ENCODE data around the gene KAT8.
"Not testable (repeated sequence)": the region's sequence is repeated elsewhere in the genome, so short reads cannot be mapped to it uniquely, and the experiment has no call there.

The KAT8 gene

DNA sequence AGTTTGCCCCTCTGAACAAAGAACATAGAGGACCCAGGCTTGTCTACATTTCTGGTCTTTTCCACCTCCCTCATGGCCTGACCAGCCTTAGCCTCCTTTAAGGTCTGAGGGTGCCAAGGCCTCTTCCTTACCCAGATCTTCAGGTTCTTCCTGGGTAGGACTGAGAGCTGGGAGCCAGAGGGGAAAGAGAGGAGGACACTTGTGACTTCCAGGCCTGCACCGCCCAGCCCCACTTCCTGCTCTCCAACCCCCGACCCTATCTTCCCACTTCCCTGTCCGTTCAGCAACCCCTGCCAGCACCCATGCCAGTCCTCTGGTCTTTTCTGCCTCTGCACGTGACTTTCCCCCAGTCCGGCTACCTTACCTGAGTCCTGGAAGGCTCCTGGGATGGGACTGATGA lies 31.9 kb downstream of the KAT8 start:
- DNase-seq: no peak

DNA sequence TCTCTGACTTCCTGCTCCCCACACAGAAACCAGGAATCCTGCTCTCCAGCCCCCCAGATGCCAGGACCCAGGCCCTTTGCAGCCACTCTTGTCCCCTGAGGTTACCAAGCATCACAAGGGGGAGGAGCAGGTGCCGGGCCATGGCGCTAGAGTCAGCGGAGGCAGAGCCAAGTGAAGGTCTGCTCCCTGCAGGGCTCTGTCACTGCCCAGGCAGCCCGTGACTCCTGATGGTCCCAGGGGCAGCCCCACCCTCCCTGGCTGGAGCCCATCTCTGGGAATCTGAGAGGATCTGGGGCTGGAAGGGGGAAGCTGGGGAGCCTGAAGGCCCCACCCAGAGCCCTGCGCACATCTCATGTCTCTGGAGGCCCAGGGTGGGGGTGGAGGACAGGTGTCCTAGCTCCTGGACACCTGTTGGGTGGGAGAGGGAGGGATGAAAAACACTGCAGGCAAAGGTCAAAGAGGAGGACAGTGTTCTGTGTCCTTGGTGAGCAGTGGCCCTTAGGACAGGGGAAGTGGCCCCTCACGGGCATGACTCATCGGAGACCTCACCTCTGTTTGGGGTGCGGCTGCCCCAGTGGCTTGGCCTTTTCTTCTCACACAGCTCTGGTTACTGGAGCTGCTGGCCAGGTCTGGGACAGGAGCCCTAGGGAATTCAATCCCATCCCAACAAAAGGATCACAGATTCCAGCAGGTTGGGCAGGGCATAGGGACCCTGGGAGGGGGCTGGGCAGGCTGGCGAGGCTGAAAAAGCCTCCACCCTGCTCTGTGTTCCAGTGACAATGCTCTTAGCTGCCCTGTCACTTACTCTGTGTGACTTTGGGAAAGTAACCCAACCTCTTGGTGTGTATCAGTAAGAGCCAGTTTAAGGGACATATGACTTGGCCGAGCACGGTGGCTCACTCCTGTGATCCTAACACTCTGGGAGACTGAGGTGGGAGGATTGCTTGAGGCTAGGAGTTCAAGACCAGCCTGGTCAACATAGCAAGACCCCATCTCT lies 32.7 kb downstream of the KAT8 start, which contains the start of gene PRSS36:
Gene PRSS36 (minus strand): TSS at position 173 of the 997 bp plus-strand sequence. CDS start 31 bp downstream, at position 142.
- no peak for DNase-seq

DNA sequence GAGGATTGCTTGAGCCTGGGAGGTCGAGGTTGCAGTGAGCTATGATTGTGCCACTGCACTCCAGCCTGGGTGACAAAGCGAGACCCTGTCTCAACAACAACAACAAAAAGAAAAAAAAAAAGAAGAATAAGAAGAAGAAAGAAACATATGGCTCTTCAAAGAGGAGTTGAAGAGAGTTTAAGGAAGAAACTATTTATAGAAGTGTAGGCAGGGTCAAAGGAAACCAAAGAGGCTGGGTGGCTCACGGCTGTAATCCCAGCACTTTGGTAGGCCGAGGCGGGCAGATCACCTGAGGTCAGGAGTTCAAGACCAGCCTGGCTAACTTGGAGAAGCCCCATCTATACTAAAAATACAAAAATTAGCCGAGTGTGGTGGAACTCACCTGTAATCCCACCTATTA lies 33.5 kb downstream of the KAT8 start:
- DNase-seq: not testable (repeated sequence)

DNA sequence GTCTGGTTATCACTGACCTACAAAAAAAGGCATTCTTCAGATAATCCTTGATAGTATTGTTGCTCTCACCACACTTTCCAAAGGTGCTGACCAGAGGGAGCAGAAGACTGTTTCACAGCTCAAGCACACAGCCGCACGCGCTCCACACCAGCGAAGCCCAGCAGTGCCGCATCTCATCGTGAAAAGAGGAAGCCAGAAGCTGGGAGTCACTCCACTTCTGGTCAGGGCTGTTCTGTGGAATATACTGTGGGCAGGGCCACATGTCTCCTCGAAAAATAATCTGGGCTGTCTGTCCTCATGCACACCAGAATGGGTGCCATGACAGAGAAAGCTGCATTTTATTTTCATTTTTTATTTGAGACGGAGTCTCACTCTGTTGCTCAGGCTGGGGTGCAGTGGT lies 39.7 kb downstream of the KAT8 start:
- DNase-seq: no peak

DNA sequence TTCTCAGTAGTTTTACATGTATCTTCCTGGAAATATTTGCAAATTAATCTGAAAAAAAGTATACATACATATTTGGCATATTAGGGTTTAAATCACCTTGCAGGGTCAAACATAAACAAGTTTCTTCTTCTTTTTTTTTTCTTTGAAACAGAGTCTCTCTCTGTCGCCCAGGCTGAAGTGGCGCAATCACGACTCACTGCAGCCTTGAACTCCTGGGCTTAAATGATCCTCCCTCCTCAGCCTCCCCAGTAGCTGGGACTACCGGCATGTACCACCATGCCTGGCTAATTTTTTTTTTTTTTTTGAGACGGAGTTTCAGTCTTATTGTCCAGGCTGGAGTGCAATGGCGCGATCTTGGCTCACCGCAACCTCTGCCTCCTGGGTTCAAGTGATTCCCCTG lies 49.9 kb downstream of the KAT8 start:
- no peak for DNase-seq

DNA sequence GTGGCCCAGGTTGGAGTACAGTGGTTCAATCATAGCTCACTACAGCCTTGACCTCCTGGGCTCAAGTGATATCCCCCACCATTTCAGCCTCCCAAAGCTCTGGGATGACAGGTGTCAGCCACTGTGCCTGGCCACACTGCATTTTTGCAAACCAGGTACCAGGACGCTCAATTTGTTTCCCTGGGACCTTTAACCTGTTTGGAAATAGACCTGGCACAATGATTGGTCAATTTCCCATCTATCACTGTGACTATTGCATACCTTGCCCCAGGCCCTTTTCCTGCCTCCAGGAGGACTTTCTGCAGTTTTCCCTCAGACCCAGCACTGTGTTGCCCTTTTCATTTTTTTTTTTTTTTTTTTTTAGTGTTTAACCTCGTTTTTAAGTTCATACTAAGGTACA lies 51.4 kb downstream of the KAT8 start:
- no peak for DNase-seq

DNA sequence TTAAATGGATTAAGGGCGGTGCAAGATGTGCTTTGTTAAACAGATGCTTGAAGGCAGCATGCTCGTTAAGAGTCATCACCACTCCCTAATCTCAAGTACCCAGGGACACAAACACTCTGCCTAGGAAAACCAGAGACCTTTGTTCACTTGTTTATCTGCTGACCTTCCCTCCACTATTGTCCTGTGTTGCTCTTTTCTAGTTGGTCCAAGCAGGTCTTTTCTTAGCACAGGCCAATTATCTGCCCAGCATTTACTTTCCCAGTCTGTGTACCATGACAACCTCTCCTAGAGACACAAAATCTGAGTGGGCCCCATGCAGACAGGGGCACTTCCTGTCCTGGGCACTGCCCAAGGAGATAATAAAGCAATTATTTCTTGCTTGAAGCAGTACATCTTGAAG lies 52.6 kb downstream of the KAT8 start:
- not testable (repeated sequence) for DNase-seq

DNA sequence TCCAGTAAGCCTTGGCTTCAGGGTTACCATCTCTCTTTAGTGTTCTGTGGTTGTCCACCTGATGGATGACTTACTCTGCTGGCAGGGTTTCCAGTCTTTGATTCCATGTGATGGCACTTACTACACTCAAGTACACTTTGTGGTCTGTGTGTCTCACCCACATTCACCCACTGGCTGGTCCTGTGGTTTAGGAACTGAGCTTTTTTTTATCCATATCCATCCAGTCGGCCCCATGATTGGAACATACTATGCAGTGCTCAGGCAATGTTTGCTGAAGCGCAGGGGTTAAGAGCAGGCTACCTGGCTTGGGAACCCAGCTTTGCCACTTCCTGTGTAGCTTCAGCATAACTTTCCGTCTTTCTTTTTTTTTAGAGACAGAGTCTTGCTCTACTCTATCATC lies 59.7 kb downstream of the KAT8 start:
- no peak for DNase-seq

DNA sequence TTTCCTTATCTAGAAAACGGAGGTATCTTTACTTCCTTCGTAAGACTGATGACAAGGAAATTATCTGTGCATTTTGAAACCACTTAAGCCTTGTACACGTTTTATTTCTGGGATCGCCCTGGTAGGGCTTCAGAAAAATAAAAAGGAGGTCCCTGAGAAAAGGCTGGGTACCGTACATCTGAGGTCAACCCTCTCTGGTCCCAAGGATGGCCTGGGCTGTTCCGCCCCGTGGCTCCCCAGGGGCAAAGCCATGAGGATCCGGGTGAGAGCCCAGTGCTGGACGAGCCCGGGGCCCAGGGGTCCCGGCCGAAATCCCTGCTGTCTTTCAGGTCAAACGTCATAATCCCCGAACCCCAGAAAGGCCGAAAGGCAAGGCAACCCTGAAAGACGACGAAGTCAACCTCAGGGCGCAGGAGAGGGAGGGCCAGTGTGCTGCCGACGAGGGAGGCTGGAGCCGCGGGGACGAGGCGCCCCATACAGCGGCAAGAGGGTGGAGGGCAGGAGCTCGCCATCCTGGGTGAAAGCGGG lies 61.8 kb downstream of the KAT8 start:
- no peak for DNase-seq

DNA sequence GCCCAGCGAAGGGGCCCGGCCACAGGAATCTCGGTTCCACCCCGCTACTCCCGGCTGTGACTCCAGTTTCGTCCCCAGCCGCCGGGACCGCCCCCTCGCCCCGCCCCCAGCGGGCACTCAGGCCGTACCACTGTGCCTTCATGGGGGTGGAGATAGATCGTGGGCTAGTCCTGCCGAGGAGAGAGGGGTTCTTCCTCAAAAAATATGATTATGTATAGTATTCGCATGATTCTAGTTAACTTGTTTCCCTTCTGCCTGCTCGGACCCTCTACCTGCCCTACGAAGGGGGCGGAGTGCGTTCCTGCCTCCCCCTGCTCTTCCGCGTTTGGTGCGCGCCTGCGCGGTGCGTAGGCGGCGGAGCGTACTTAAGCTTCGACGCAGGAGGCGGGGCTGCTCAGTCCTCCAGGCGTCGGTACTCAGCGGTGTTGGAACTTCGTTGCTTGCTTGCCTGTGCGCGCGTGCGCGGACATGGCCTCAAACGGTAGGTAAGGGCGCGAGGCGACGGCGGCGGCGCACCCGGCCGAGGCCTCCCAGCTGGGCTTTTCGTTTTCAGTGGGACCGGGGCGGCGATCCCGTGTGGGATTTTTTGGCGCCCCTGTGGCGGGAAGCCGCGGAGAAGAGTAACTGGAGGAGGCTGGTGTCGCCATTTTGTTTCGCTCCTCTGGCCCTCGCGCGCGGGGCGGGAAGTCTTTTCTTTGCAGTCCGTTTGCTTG lies 62.4 kb downstream of the KAT8 start, which contains the start of gene FUS:
Gene FUS (plus strand): TSS at position 393 of the 713 bp plus-strand sequence. CDS start 76 bp downstream, at position 469.
- DNase-seq: peak; percentile 86

Measured in fibroblast of skin of abdomen (primary cell).